ENCODE measurements around the gene OCEL1. TPM values are rescaled to one million over a fixed set of nuclear protein-coding genes. Genes with fewer than 3 reads are reported as not detected.
A peak's percentile ranks its signal among the peaks of the same experiment; 100 is the strongest.

The OCEL1 gene
- total and polyA plus RNA-seq, 10 of the 15 experiments (the other 5 are each of a cell fraction or from before 2014, with no cell fraction given): 2.8 to 18.2 (median 7.4) TPM

GRCh38 chr19:17266975-17267788 is 41.2 kb downstream of the OCEL1 start, which contains the start of gene BABAM1 (continued):
- TF ChIP-seq CEBPZ (IDR thresholded peaks at IDR 0.05; ENCODE audit: low read depth, low read length) (0 out of 2 replicates have a peak, but pooled peaks have one; percentile 61), ELK1 (IDR thresholded peaks at IDR 0.05; ENCODE audit: low read depth, low read length) (peak; percentile 85), FOXM1 (IDR thresholded peaks at IDR 0.05; ENCODE audit: low read depth, low read length) (peak; percentile 92), ZNF592 (IDR thresholded peaks at IDR 0.05) (no peak), SMAD5 (IDR thresholded peaks at IDR 0.05; ENCODE audit: low read depth) (peak; percentile 42; the same call in 1 of the 2 replicates), BACH1 (IDR thresholded peaks at IDR 0.05; ENCODE audit: borderline replicate concordance) (no peak), EGR1 (IDR thresholded peaks at IDR 0.05; ENCODE audit: borderline replicate concordance in 1 of 2, low read depth in 2 of 2, low read length in 2 of 2) (peak in 1 of 2 experiments; percentile 36; a peak in 1 of 3 replicates), SREBF2 (IDR thresholded peaks at IDR 0.05; ENCODE audit: low read length) (no peak), IRF5 (IDR thresholded peaks at IDR 0.05; ENCODE audit: borderline replicate concordance) (no peak), CEBPB (IDR thresholded peaks at IDR 0.05; ENCODE audit: borderline replicate concordance in 1 of 2, low read depth in 2 of 2, low read length in 2 of 2) (no peak), BCL11A (IDR thresholded peaks at IDR 0.05; ENCODE audit: low read depth, low read length) (no peak), SP1 (IDR thresholded peaks at IDR 0.05; ENCODE audit: low read depth, low read length) (peak; percentile 99), NR2F1 (conservative IDR thresholded peaks at IDR 0.05) (no peak), NR2C1 (IDR thresholded peaks at IDR 0.05) (peak; percentile 70), RELB (IDR thresholded peaks at IDR 0.05; ENCODE audit: low read depth) (peak; percentile 99), JUNB (IDR thresholded peaks at IDR 0.05) (no peak), CREB1 (IDR thresholded peaks at IDR 0.05; ENCODE audit: low read depth) (peak; percentile 89)
